ENCODE measurements around the gene CDT1.

DNA sequence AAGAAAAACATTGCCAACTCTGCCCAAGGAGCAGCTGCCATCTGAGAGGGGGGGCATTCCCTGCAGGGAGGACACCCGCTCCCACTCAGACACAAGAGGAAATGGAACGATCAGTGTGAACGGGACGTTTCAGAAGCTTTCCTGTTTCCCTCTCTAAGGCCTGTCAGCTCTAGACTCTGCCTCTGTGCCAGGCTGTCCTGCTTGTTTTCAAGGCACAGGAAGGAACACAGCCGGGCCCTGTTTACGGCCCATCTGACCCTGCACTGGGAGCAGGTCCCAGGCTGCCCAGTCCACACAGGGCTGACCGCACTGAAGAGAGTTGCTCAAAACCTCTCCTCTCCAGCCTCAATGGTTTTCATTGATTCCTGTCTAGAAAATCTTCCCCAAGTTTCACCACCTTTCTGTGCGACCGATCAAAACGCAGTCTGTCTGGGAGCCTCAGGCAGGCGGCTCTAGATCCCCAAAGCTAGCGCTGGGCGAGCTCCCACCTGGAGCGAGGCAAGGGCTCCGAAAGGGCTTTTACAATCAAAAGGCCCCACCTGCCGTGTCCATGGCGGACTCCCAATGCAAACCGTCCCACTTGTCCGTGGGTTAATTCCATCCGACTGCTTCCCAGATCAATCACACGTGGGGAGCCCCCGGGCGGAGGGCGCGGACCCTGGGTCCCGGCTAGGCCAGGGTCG is 20.1 kb upstream of the CDT1 start:
- TF ChIP-seq, protein P1, sequence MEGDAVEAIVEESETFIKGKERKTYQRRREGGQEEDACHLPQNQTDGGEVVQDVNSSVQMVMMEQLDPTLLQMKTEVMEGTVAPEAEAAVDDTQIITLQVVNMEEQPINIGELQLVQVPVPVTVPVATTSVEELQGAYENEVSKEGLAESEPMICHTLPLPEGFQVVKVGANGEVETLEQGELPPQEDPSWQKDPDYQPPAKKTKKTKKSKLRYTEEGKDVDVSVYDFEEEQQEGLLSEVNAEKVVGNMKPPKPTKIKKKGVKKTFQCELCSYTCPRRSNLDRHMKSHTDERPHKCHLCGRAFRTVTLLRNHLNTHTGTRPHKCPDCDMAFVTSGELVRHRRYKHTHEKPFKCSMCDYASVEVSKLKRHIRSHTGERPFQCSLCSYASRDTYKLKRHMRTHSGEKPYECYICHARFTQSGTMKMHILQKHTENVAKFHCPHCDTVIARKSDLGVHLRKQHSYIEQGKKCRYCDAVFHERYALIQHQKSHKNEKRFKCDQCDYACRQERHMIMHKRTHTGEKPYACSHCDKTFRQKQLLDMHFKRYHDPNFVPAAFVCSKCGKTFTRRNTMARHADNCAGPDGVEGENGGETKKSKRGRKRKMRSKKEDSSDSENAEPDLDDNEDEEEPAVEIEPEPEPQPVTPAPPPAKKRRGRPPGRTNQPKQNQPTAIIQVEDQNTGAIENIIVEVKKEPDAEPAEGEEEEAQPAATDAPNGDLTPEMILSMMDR (conservative IDR thresholded peaks at IDR 0.05 in 1 of 2, IDR thresholded peaks at IDR 0.05 in 1 of 2; ENCODE audit: low read depth in 1 of 2, low read length in 2 of 2), result no peak
- TF ChIP-seq EZH2 (IDR thresholded peaks at IDR 0.05; ENCODE audit: low read length, missing control alignments), result no peak
